ENCODE results near the gene PLCB3.

Gene PLCB3

GRCh38 chr11:64234647-64235379 lies 16.5 kb upstream of the PLCB3 start:
- peak overlapping the region; percentile 67 for H3K4me3 ChIP-seq (ENCODE audit: control insufficient read depth, low read depth, low read length)
- TF ChIP-seq, protein P1, sequence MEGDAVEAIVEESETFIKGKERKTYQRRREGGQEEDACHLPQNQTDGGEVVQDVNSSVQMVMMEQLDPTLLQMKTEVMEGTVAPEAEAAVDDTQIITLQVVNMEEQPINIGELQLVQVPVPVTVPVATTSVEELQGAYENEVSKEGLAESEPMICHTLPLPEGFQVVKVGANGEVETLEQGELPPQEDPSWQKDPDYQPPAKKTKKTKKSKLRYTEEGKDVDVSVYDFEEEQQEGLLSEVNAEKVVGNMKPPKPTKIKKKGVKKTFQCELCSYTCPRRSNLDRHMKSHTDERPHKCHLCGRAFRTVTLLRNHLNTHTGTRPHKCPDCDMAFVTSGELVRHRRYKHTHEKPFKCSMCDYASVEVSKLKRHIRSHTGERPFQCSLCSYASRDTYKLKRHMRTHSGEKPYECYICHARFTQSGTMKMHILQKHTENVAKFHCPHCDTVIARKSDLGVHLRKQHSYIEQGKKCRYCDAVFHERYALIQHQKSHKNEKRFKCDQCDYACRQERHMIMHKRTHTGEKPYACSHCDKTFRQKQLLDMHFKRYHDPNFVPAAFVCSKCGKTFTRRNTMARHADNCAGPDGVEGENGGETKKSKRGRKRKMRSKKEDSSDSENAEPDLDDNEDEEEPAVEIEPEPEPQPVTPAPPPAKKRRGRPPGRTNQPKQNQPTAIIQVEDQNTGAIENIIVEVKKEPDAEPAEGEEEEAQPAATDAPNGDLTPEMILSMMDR (IDR thresholded peaks at IDR 0.05; ENCODE audit: control insufficient read depth, insufficient read depth, low read depth, low read length, missing control alignments) = no peak
- DNase-seq (ENCODE audit: low read depth) = no peak

DNA sequence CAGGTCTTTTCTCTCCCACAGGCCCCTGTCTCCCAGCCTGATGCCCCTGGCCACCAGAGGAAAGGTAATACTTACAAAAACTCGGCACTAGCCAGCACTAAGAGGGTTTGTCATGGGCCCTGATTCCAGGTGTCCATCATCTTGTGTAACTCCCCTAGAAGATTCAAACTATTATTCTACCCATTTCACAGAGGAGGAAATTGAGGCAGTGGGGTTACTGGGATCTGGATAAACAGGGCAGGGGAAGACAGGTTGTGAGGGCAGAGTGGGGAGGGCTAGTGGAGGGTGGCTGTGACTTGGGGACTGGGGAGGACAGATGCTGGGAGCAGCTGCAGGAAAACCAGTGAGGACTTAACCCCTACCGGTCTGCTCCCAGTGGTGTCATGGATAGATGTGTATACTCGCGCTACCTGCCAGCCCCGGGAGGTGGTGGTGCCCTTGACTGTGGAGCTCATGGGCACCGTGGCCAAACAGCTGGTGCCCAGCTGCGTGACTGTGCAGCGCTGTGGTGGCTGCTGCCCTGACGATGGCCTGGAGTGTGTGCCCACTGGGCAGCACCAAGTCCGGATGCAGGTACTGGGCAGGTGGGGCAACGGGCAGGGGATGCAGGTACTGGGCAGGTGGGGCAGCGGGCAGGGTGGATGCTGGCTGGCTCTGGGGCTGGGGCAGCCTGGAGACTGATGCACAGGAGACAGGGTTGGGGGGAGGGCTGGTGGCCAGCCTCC lies 15.7 kb upstream of the PLCB3 start:
- TF ChIP-seq, protein P1 (IDR thresholded peaks at IDR 0.05; ENCODE audit: control insufficient read depth, insufficient read depth, low read depth, low read length, missing control alignments) = no peak
- H3K4me3 ChIP-seq (ENCODE audit: control insufficient read depth, low read depth, low read length) = peak overlapping the region; percentile 67
- DNase-seq (ENCODE audit: low read depth) = no peak

GRCh38 chr11:64237484-64237951 lies 13.8 kb upstream of the PLCB3 start:
- H3K4me3 ChIP-seq (ENCODE audit: control insufficient read depth, low read depth, low read length) = no peak overlapping the region
- no peak for DNase-seq (ENCODE audit: low read depth)
- TF ChIP-seq, protein P1 (IDR thresholded peaks at IDR 0.05; ENCODE audit: control insufficient read depth, insufficient read depth, low read depth, low read length, missing control alignments) = no peak

GRCh38 chr11:64238076-64238475 lies 13.3 kb upstream of the PLCB3 start:
- TF ChIP-seq, protein P1 (IDR thresholded peaks at IDR 0.05; ENCODE audit: control insufficient read depth, insufficient read depth, low read depth, low read length, missing control alignments) = no peak
- H3K4me3 ChIP-seq (ENCODE audit: control insufficient read depth, low read depth, low read length) = no peak overlapping the region
- no peak for DNase-seq (ENCODE audit: low read depth)

GRCh38 chr11:64238999-64239398 lies 12.3 kb upstream of the PLCB3 start:
- H3K4me3 ChIP-seq (ENCODE audit: control insufficient read depth, low read depth, low read length) = no peak overlapping the region
- no peak for DNase-seq (ENCODE audit: low read depth)
- TF ChIP-seq, protein P1 (IDR thresholded peaks at IDR 0.05; ENCODE audit: control insufficient read depth, insufficient read depth, low read depth, low read length, missing control alignments) = no peak

DNA sequence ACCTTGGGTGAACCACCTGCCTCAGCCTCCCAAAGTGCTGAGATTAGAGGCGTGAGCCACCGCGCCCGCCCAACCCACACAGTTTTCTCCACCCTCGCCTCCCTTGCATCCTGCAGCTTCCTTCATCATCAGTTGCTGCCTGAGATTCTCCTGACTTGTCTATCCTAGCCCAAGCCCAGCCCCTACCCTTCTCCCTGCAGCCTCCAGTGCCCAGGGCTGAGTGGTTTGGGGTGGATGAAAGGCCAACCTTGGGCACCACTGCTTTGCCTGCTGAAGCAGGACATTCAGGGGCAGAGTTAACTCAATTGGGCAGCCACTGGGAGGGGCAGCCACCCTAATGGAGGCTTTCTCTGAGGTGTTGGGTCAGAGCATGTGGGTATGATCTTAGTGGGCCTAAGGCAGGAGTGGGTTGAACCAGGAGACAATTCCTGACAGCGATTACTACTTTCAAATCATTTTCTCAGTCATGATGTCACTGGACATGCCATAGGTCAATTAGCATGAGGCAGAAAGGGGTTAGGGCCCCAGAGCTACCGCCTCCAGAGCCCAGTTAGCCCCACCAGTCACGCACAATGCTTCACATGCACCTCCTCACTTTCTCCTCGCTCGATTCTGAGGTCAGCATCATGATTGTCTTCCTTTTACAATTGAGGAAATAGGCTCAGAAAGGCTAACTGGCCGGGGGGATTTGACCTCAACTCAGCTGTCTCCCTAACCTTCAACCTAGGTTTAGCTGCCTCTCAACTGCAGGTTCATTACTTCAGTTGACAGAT lies 11.5 kb upstream of the PLCB3 start:
- TF ChIP-seq, protein P1 (IDR thresholded peaks at IDR 0.05; ENCODE audit: control insufficient read depth, insufficient read depth, low read depth, low read length, missing control alignments) = no peak
- DNase-seq (ENCODE audit: low read depth) = no peak

More for the DNA sequence above, 11.5 kb upstream of the PLCB3 start:
- H3K4me3 ChIP-seq (ENCODE audit: control insufficient read depth, low read depth, low read length) = peak overlapping the region; percentile 75
